GM15510 (cell line): ENCODE measurements around the gene RILPL1.

ENCODE experiments used
- POLR2A ChIP-seq: IDR thresholded peaks from 3 replicates; pipeline ENCODE4 v1.6.1; 2011; ENCODE audit warnings: borderline replicate concordance; ENCODE audit not compliant: insufficient read length; ENCODE audit errors: extremely low read depth

The RILPL1 gene

GRCh38 chr12:123506843-123507236 lies 26.7 kb downstream of the RILPL1 start:
- TF ChIP-seq POLR2A: no peak

- TF ChIP-seq POLR2A: no peak
These were observed 27.3 kb downstream of the RILPL1 start for GRCh38 chr12:123506059-123506842.

- TF ChIP-seq POLR2A: no peak
These were observed 31.3 kb downstream of the RILPL1 start for GRCh38 chr12:123502163-123502704.

GRCh38 chr12:123499332-123499731 lies 34.2 kb downstream of the RILPL1 start:
- TF ChIP-seq POLR2A: no peak

- no peak for TF ChIP-seq POLR2A
These were observed 35.2 kb downstream of the RILPL1 start for GRCh38 chr12:123498126-123498825.

GRCh38 chr12:123497065-123497464 lies 36.5 kb downstream of the RILPL1 start:
- TF ChIP-seq POLR2A: no peak

- no peak for TF ChIP-seq POLR2A
These were observed 39.2 kb downstream of the RILPL1 start for GRCh38 chr12:123494124-123494851.

- TF ChIP-seq POLR2A: no peak
These were observed 42.0 kb downstream of the RILPL1 start for GRCh38 chr12:123491481-123491880.

GRCh38 chr12:123491056-123491455 lies 42.5 kb downstream of the RILPL1 start:
- TF ChIP-seq POLR2A: no peak

- TF ChIP-seq POLR2A: no peak
These were observed 43.4 kb downstream of the RILPL1 start for GRCh38 chr12:123490089-123490488.

- no peak for TF ChIP-seq POLR2A
These were observed 43.9 kb downstream of the RILPL1 start for GRCh38 chr12:123489580-123489979.

GRCh38 chr12:123488539-123489230 lies 44.8 kb downstream of the RILPL1 start:
- no peak for TF ChIP-seq POLR2A

GRCh38 chr12:123487428-123487827 lies 46.1 kb downstream of the RILPL1 start:
- no peak for TF ChIP-seq POLR2A

- no peak for TF ChIP-seq POLR2A
These were observed 47.8 kb downstream of the RILPL1 start for GRCh38 chr12:123485756-123486155.

- no peak for TF ChIP-seq POLR2A
These were observed 49.8 kb downstream of the RILPL1 start for GRCh38 chr12:123483602-123484248.

GRCh38 chr12:123482876-123483275 lies 50.6 kb downstream of the RILPL1 start:
- TF ChIP-seq POLR2A: no peak
